Measurements from ENCODE around the gene ANAPC15.
"Not testable (repeated sequence)": the region's sequence is repeated elsewhere in the genome, so short reads cannot be mapped to it uniquely, and the experiment has no call there.

The ANAPC15 gene

DNA sequence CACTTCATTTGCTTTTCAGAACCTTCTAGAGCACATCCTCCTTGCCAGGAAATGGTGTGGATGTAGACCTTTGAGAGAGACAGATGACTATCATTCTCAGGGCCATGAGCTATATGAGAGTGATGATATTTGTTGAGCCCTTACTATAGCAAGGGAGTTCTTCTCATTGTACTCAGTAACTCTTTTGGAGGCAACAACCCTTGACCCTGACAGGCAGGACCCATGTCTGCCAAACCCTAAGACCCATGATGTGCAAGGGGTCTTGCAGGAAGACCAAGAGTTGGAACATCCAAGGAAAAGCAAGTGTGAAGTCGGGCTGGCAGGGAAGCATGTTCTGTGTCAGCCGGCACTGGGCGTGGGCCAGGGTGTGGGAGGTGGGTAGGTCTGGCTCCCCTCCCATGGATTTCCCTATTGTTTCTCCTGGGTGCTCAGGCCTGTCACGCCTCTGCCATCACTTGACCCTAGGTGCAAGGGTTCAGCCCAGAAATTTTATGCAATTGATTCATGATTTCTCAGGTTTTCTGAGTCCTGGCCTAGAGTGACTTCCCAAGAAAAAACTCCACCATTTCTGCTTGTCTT is 24.3 kb upstream of the ANAPC15 start:
- no peaks in the 10 kb centered on the region for H3K36me3 ChIP-seq (ENCODE audit: insufficient read depth)
- TF ChIP-seq, protein P1, sequence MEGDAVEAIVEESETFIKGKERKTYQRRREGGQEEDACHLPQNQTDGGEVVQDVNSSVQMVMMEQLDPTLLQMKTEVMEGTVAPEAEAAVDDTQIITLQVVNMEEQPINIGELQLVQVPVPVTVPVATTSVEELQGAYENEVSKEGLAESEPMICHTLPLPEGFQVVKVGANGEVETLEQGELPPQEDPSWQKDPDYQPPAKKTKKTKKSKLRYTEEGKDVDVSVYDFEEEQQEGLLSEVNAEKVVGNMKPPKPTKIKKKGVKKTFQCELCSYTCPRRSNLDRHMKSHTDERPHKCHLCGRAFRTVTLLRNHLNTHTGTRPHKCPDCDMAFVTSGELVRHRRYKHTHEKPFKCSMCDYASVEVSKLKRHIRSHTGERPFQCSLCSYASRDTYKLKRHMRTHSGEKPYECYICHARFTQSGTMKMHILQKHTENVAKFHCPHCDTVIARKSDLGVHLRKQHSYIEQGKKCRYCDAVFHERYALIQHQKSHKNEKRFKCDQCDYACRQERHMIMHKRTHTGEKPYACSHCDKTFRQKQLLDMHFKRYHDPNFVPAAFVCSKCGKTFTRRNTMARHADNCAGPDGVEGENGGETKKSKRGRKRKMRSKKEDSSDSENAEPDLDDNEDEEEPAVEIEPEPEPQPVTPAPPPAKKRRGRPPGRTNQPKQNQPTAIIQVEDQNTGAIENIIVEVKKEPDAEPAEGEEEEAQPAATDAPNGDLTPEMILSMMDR (conservative IDR thresholded peaks at IDR 0.05; ENCODE audit: low read depth, low read length): no peak
- no peak overlapping the region for H3K9ac ChIP-seq

DNA sequence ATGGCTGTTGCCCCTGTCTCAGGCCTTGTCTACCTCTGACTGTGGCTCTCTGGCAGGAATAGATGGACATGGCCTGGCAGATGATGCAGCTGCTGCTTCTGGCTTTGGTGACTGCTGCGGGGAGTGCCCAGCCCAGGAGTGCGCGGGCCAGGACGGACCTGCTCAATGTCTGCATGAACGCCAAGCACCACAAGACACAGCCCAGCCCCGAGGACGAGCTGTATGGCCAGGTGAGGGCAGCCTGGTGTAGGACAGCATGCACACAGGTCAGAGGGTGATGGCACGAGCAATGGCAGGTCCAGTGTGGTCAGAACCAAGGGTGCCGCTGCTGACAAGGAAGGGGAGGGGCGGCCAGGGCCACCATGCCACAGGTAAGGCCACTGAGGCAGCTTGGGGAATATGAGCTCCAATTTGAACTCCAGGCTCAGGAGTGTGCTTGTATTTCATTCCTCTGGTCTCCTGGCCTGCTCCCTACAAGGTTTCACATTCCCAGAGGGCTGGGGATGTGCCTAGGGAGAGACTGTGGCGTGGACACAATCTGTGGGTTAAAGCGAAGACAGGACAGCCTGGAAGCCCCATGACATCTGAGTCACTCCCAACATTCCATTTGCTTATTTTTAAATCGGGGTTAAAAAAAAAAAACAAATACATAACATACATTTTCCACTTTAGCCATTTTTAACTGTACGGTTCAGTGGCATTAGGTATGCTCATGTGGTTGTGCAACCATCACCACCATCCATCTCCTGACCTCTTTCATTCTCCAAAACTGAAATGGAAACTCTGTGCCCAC is 23.6 kb upstream of the ANAPC15 start:
- no peaks in the 10 kb centered on the region for H3K4me1 ChIP-seq (ENCODE audit: low read depth, poor library complexity, severe bottlenecking)
- no peak overlapping the region for H3K9ac ChIP-seq
- no peaks in the 10 kb centered on the region for H3K27me3 ChIP-seq (ENCODE audit: insufficient read depth, low read depth)
- H3K4me2 ChIP-seq: no peak overlapping the region
- H3K4me3 ChIP-seq (IDR thresholded peaks at IDR 0.05; ENCODE audit: insufficient read depth, low read depth, low read length): no peak overlapping the region
- H3K79me2 ChIP-seq (ENCODE audit: insufficient read depth, low read depth): no peaks in the 10 kb centered on the region
- no peaks in the 10 kb centered on the region for H3K36me3 ChIP-seq (ENCODE audit: insufficient read depth)
- H3K27ac ChIP-seq: no peak overlapping the region
- H2AFZ ChIP-seq (ENCODE audit: low read depth): no peak overlapping the region
- TF ChIP-seq, protein P1 (conservative IDR thresholded peaks at IDR 0.05; ENCODE audit: low read depth, low read length): no peak
- H4K20me1 ChIP-seq (ENCODE audit: insufficient read depth): no peaks in the 10 kb centered on the region

More for the DNA sequence above, 24.3 kb upstream of the ANAPC15 start:
- H3K27me3 ChIP-seq (ENCODE audit: insufficient read depth, low read depth): no peaks in the 10 kb centered on the region
- H2AFZ ChIP-seq (ENCODE audit: low read depth): no peak overlapping the region
- no peaks in the 10 kb centered on the region for H3K4me1 ChIP-seq (ENCODE audit: low read depth, poor library complexity, severe bottlenecking)
- H4K20me1 ChIP-seq (ENCODE audit: insufficient read depth): no peaks in the 10 kb centered on the region
- no peaks in the 10 kb centered on the region for H3K79me2 ChIP-seq (ENCODE audit: insufficient read depth, low read depth)
- no peak overlapping the region for H3K4me2 ChIP-seq
- no peak overlapping the region for H3K27ac ChIP-seq
- no peak overlapping the region for H3K4me3 ChIP-seq (IDR thresholded peaks at IDR 0.05; ENCODE audit: insufficient read depth, low read depth, low read length)

DNA sequence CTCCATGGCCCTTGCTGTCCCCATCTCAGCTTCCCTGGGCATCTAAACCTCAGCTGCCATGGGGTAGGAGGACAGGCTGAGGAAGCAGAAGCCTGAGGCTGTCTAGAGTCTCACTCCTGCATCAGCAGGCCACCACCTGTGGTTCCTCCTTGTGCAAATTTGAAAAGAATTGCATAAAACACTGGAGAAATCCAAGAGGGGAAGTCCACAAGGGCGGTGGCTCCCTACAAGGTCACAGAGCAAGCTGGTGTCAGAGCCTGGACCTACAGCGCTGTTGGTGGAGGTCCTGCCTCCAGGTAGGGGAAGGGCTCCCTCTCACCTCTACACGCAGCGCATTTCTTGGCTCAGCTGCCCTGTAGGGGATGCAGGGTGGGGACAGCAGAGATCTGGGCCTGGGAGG is 23.0 kb upstream of the ANAPC15 start, which contains the start of gene FOLR3:
TSS of gene FOLR3 (plus strand) at position 253 of the 400 bp plus-strand sequence. CDS start 228 bp downstream, outside the sequence.
- not testable (repeated sequence) for H3K27ac ChIP-seq; H3K36me3 ChIP-seq (ENCODE audit: insufficient read depth); H3K27me3 ChIP-seq (ENCODE audit: insufficient read depth, low read depth); H3K4me3 ChIP-seq (IDR thresholded peaks at IDR 0.05; ENCODE audit: insufficient read depth, low read depth, low read length); H4K20me1 ChIP-seq (ENCODE audit: insufficient read depth); H3K9ac ChIP-seq; H2AFZ ChIP-seq (ENCODE audit: low read depth); H3K79me2 ChIP-seq (ENCODE audit: insufficient read depth, low read depth); H3K4me2 ChIP-seq; H3K4me1 ChIP-seq (ENCODE audit: low read depth, poor library complexity, severe bottlenecking)

DNA sequence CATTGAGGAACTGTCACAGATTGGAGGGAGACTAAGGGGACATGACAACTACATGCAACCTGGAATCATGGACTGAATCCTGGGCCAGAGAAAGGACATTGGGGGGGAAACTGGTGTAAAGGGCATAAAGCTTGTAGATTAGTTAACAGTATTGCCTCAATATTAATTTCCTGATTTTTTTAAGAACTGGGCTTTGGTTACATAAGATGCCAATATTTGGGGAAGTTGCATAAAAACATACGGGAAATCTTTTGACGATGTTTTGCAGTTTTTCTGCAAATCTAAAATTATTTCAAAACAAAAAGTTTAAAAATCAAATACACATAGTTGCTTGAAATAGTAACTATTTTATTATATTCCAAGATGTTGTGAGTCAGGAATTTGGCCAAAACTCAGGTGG is 20.2 kb upstream of the ANAPC15 start:
- Histone ChIP-seq H3K4me3 (IDR thresholded peaks at IDR 0.05; ENCODE audit: insufficient read depth, low read depth, low read length) (no peak overlapping the region), H3K4me1 (ENCODE audit: low read depth, poor library complexity, severe bottlenecking) (no peaks in the 10 kb centered on the region), H3K27me3 (ENCODE audit: insufficient read depth, low read depth) (no peaks in the 10 kb centered on the region), H3K79me2 (ENCODE audit: insufficient read depth, low read depth) (no peaks in the 10 kb centered on the region), H3K4me2 (no peak overlapping the region), H2AFZ (ENCODE audit: low read depth) (no peak overlapping the region), H3K27ac (no peak overlapping the region), H4K20me1 (ENCODE audit: insufficient read depth) (no peaks in the 10 kb centered on the region), H3K36me3 (ENCODE audit: insufficient read depth) (no peaks in the 10 kb centered on the region), H3K9ac (no peak overlapping the region)
- TF ChIP-seq, protein P1 (conservative IDR thresholded peaks at IDR 0.05; ENCODE audit: low read depth, low read length): no peak

DNA sequence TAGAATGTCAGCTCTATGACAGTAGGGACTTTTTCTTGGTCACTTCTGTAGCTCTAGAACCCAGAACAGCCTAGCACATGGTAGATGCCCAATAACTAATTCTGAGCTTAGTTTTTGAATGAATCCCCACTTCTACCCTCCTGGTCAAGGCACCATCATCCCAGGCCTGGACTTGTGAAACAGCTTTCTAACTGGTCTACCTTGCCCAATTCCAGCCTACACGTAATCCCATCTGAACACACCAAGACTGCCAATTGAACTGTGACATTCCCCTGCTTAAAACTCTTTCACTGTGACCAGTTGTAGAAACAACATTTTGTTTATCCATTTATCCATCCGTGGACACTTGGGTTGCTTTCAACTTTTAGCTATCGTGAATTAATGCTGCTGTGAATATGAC is 16.9 kb upstream of the ANAPC15 start:
- Histone ChIP-seq H3K27ac (no peak overlapping the region), H3K79me2 (ENCODE audit: insufficient read depth, low read depth) (no peaks in the 10 kb centered on the region), H3K4me2 (no peak overlapping the region), H3K27me3 (ENCODE audit: insufficient read depth, low read depth) (no peaks in the 10 kb centered on the region), H3K4me1 (ENCODE audit: low read depth, poor library complexity, severe bottlenecking) (no peaks in the 10 kb centered on the region), H2AFZ (ENCODE audit: low read depth) (no peak overlapping the region), H4K20me1 (ENCODE audit: insufficient read depth) (no peaks in the 10 kb centered on the region), H3K4me3 (IDR thresholded peaks at IDR 0.05; ENCODE audit: insufficient read depth, low read depth, low read length) (no peak overlapping the region), H3K36me3 (ENCODE audit: insufficient read depth) (no peaks in the 10 kb centered on the region), H3K9ac (no peak overlapping the region)
- TF ChIP-seq, protein P1 (conservative IDR thresholded peaks at IDR 0.05; ENCODE audit: low read depth, low read length): no peak
